GM10847 (cell line): ENCODE data around the gene GTF2I.

ENCODE experiments used
- POLR2A ChIP-seq: IDR thresholded peaks from 2 replicates; pipeline ENCODE4 v1.6.1; 2011; ENCODE audit not compliant: insufficient read length; ENCODE audit errors: extremely low read depth

GTF2I gene

GRCh38 chr7:74657692-74658177 lies at the start of gene GTF2I:
TSS of gene GTF2I (plus strand) at chr7:74657718. CDS start at chr7:74689129, 31,411 bp downstream.
- no peak for TF ChIP-seq POLR2A

GRCh38 chr7:74612015-74612829 lies 45.3 kb upstream of the GTF2I start:
- no peak for TF ChIP-seq POLR2A

GRCh38 chr7:74615933-74616780 lies 41.4 kb upstream of the GTF2I start:
- TF ChIP-seq POLR2A = no peak

DNA sequence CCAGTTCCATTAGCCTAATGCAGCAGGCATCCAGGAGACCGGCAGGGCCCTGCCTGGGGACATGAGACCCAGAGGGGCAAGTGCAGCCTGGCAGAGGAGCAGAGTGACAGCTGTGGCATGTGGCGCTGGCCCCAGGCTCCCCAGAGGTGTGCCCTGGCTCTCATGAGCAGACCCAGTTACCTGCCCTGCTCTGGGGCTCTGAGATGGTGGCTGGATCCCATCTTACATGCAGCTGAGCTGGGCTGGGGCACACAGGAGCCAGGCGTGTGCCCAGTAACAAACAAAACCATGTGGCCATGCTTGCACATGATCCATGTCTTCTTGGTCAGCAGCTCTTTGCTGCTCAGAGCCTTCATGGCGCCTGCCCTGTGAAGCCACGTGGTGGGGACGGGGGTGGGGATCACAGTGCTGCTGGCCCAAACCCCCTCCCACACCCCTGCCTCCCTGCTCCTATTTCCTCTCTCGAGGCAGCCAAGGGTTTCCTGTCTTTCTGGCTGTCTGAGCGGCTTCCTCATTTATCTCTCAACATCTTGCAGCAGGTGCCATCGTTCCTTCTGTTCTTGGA lies 40.3 kb upstream of the GTF2I start:
- no peak for TF ChIP-seq POLR2A

DNA sequence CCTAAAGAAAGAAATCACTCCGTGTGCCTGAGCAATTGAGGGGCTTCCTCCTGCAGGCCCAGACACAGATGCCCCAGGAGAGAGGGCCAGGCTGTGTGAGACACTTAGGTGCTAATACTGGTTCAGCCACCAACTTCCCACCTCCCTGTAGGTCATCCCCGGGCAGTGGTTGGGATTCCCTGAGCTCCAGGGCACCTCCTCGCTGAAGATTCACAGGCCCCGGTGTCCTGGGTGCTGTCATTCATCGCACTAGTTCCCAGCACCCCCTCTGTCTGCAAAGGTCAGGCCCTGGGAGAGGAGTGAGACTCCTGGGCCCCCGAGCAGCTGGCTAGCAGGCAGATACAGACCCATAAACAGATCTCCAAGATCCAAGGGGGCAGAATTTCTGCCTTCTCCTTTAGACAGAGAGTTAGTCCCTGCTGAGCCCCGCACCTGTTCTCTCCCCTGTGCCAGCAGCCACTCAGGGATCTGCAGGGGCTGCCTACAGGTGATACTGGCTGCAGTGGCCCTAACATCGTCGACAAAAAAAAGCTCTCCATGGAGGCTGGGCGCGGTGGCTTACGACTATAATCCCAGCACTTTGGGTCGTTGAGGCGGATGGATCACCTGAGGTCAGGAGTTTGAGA lies 38.2 kb upstream of the GTF2I start:
- TF ChIP-seq POLR2A = no peak

GRCh38 chr7:74622228-74622749 lies 35.2 kb upstream of the GTF2I start:
- no peak for TF ChIP-seq POLR2A

DNA sequence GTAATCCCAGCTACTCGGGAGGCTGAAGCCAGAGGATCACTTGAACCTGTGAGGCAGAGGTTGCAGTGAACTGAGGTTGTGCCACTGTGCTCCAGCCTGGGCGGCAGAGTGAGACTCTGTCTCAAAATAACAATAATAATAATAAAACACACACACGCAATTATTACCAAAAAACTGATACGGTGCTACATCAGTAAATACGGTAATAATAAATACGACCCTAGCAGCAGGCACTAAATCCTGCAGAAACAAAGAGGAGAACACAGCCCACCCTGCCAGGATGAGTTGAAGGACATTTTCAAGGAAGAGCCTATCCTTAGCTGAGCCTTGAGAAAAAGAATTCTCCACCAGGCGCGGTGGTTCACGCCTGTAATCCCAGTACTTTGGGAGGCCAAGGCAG lies 34.4 kb upstream of the GTF2I start:
- TF ChIP-seq POLR2A = no peak

DNA sequence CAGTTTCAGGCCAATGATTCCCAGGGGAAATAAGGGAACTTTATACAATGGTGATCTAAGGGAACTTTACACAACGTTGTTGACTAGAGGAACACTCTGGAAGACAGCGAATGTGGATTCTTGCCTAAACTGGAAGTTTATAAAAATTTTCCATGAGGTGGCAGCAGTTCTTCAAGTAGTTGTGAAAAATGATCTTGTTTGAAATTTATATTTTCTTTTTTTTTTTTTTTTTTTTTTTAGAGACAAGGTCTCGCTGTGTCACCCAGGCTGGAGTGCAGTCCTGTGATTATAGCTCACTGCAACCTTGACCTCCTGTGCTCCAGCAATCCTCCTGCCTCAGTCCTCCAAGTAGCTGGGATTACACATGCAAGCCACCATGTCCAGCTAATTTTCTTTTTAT lies 32.1 kb upstream of the GTF2I start:
- no peak for TF ChIP-seq POLR2A

DNA sequence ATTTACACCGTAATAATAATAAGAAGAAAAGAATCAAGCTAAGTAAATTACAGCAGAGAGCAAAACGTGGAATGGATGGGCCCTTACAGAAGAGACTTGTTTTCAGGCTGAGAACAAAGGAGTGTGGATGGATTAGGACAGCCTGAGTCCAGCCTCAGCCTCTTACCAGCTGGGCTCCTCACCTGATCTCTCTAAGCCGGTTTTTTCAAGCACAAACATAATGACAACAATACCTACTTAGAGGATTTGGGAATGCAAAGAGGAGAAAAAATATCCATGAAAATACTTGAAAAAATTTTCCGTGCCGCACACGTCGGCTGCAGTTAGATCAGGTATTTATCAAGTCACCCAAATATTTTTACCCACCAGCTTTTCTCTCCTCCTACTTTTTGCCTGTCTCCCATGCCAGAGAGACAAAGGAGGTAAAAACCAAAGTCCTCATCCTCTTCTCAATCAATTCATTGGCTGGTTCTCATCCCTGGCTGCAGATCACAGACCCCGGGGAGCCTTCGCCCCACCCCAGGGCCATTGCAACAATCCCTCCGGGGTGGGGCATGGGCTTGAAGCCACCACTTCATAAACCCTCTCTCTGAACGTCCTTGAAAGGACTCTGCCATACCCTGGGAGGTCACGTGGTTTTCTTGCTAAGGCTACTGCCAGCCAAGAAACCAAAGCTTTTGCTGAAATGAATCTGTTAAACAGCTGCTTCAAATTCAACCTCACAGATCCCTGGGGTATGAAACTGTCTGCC lies 29.7 kb upstream of the GTF2I start:
- no peak for TF ChIP-seq POLR2A

DNA sequence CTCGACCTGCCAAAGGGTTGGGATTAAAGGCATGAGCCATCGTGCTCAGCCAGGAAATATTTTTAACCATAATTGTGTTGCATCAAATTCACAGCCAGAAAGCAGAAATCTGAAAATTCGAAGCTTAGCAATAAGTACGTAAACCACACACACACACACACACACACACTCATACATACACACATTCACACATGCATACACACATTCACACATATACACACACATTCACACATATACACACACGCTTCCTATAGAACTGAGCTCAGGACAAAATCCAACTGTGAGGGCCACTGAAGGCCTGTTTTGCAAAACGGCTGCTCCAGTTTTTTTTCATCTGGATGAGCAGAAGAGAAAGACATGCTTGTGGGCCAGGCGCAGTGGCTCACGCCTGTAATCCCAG lies 25.0 kb upstream of the GTF2I start:
- no peak for TF ChIP-seq POLR2A

DNA sequence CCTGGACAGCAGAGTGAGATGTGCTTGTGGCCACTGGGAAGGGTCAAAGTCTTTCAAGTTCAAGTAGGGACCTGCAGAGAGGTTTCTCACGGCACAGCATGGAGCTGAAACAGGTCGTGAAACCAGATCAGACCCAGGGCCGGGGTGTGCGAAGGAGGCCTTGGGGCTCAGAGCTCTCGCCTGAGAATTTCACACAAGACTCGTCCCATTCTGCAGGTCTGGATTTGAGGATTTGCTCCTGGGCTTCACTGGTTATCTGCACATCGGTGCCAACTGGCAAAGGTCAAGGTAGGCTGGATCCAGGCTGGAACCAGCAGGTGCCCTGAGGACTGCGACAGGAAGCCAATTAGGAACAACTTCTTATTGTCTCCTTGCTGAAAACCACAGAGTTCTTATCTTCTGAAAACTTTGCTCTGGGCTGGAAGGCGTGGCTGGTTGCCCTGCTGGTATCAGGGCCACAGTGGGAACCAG lies 24.0 kb upstream of the GTF2I start:
- TF ChIP-seq POLR2A = no peak

GRCh38 chr7:74637745-74638144 lies 19.8 kb upstream of the GTF2I start:
- TF ChIP-seq POLR2A = no peak

DNA sequence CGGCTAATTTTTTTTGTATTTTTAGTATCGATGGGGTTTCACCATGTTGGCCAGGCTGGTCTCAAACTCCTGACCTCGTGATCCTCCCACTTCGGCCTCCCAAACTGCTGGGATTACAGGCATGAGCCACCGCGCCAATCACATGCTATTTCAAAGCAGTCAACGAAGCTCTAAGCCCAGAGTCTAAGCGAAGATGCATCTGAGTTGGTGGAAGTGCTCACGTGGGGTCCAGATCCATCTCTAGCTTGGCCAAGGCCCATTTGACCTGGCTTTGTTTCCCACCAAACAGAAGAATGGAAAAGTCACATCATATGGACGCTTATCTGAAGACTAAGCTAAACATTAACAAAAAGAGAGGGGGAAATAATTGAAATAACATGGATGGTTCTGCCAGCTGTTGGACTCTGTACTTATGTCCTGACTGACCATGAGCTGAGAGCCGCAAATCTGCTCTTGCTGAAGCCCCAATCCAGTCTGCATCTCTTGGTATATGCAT lies 3.8 kb upstream of the GTF2I start:
- no peak for TF ChIP-seq POLR2A

DNA sequence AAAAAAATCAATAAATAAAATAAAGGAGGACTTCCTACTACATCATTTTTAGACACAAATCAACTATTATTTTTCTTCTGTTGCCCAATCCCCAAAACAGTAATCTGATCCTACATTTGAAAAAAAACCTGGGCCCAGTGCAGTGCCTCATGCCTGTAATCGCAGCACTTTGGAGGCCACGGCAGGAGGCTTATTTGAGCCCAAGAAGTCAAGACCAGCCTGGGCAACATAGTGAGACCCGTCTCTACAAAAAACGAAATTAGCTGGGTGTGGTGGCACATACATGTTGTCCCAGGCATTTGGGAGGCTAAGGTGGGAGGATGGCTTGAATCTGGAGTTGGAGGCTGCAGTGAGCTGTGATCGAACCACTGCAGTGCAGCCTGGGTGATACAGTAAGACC lies 2.7 kb upstream of the GTF2I start:
- TF ChIP-seq POLR2A = no peak
